Measurements from ENCODE around the gene GALNT5. TPM values are rescaled to one million over a fixed set of nuclear protein-coding genes. Genes with fewer than 3 reads are reported as not detected.

GALNT5 gene
- total and polyA plus RNA-seq, 2 donors (not counting 1 experiment from before 2014, with no cell fraction given), result 63.7 to 199 TPM

GRCh38 chr2:157265825-157266224 is 8.3 kb downstream of the GALNT5 start:
- Histone ChIP-seq H3K4me1 (ENCODE audit: control insufficient read depth, extremely low read depth, insufficient read depth, low read length) (peaks cover 5% of the 10 kb centered on the region), H3K27me3 (ENCODE audit: control insufficient read depth, insufficient read depth, low read length) (no peaks in the 10 kb centered on the region), H2AFZ (ENCODE audit: low read length) (no peak overlapping the region), H3K4me2 (ENCODE audit: extremely low read depth, insufficient read depth, low read length) (no peak overlapping the region), H4K20me1 (ENCODE audit: control insufficient read depth, extremely low read depth, insufficient read depth, low read length) (no peaks in the 10 kb centered on the region), H3K79me2 (ENCODE audit: control insufficient read depth, insufficient read depth, low read length) (peaks cover 2% of the 10 kb centered on the region), H3K9ac (ENCODE audit: insufficient read depth, low read length) (no peak overlapping the region), H3K4me3 (replicated peaks in 1 of 4; ENCODE audit: control extremely low read depth in 1 of 4, insufficient read depth in 1 of 4, low read depth in 3 of 4, low read length in 4 of 4) (no peak overlapping the region), H3K27ac (ENCODE audit: insufficient read depth, low read length) (no peak overlapping the region), H3K36me3 (ENCODE audit: control insufficient read depth, insufficient read depth, low read length) (no peaks in the 10 kb centered on the region), H3K9me3 (ENCODE audit: control insufficient read depth, insufficient read depth, low read depth, low read length) (no peaks in the 10 kb centered on the region)
- no peak for DNase-seq (ENCODE audit: low read depth in 2 of 2)
- TF ChIP-seq, protein P1, sequence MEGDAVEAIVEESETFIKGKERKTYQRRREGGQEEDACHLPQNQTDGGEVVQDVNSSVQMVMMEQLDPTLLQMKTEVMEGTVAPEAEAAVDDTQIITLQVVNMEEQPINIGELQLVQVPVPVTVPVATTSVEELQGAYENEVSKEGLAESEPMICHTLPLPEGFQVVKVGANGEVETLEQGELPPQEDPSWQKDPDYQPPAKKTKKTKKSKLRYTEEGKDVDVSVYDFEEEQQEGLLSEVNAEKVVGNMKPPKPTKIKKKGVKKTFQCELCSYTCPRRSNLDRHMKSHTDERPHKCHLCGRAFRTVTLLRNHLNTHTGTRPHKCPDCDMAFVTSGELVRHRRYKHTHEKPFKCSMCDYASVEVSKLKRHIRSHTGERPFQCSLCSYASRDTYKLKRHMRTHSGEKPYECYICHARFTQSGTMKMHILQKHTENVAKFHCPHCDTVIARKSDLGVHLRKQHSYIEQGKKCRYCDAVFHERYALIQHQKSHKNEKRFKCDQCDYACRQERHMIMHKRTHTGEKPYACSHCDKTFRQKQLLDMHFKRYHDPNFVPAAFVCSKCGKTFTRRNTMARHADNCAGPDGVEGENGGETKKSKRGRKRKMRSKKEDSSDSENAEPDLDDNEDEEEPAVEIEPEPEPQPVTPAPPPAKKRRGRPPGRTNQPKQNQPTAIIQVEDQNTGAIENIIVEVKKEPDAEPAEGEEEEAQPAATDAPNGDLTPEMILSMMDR (conservative IDR thresholded peaks at IDR 0.05 in 1 of 2, IDR thresholded peaks at IDR 0.05 in 1 of 2; ENCODE audit: low read depth in 1 of 2, low read length in 2 of 2), result no peak
- TF ChIP-seq EZH2 (IDR thresholded peaks at IDR 0.05; ENCODE audit: low read length, missing control alignments), result no peak

DNA sequence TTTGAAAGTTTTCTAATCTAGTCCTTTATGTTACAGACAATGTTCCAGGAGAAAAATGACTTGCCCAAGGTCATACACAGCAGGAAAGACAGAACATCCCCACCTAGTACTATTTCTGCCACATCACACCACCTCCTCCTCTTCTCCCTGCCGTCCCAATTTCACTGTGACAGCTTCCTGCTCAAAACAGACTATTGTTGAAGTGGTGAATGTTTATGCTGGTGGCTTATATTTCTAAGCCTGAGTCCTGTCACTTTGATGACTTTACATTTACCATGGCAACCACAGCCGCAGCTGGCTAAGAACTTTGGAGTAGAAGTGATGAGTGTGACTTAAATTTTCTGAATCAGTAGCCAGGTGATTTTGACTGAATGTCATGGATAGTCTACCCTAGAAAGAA is 10.0 kb downstream of the GALNT5 start:
- Histone ChIP-seq H3K27me3 (ENCODE audit: control insufficient read depth, insufficient read depth, low read length) (no peaks in the 10 kb centered on the region), H3K4me3 (replicated peaks in 1 of 4; ENCODE audit: control extremely low read depth in 1 of 4, insufficient read depth in 1 of 4, low read depth in 3 of 4, low read length in 4 of 4) (no peak overlapping the region), H4K20me1 (ENCODE audit: control insufficient read depth, extremely low read depth, insufficient read depth, low read length) (no peaks in the 10 kb centered on the region), H3K36me3 (ENCODE audit: control insufficient read depth, insufficient read depth, low read length) (no peaks in the 10 kb centered on the region), H3K9ac (ENCODE audit: insufficient read depth, low read length) (no peak overlapping the region), H3K4me2 (ENCODE audit: extremely low read depth, insufficient read depth, low read length) (no peak overlapping the region), H3K4me1 (ENCODE audit: control insufficient read depth, extremely low read depth, insufficient read depth, low read length) (peaks cover 2% of the 10 kb centered on the region), H3K79me2 (ENCODE audit: control insufficient read depth, insufficient read depth, low read length) (peaks cover under 1% of the 10 kb centered on the region), H3K9me3 (ENCODE audit: control insufficient read depth, insufficient read depth, low read depth, low read length) (no peaks in the 10 kb centered on the region), H2AFZ (ENCODE audit: low read length) (no peak overlapping the region), H3K27ac (ENCODE audit: insufficient read depth, low read length) (no peak overlapping the region)
- TF ChIP-seq, protein P1 (conservative IDR thresholded peaks at IDR 0.05 in 1 of 2, IDR thresholded peaks at IDR 0.05 in 1 of 2; ENCODE audit: low read depth in 1 of 2, low read length in 2 of 2), result no peak
- TF ChIP-seq EZH2 (IDR thresholded peaks at IDR 0.05; ENCODE audit: low read length, missing control alignments), result no peak
- no peak for DNase-seq (ENCODE audit: low read depth in 2 of 2)

GRCh38 chr2:157269060-157269459 is 11.6 kb downstream of the GALNT5 start:
- DNase-seq (ENCODE audit: low read depth in 2 of 2), result no peak
- Histone ChIP-seq H4K20me1 (ENCODE audit: control insufficient read depth, extremely low read depth, insufficient read depth, low read length) (no peaks in the 10 kb centered on the region), H2AFZ (ENCODE audit: low read length) (no peak overlapping the region), H3K4me3 (replicated peaks in 1 of 4; ENCODE audit: control extremely low read depth in 1 of 4, insufficient read depth in 1 of 4, low read depth in 3 of 4, low read length in 4 of 4) (no peak overlapping the region), H3K27me3 (ENCODE audit: control insufficient read depth, insufficient read depth, low read length) (no peaks in the 10 kb centered on the region), H3K4me1 (ENCODE audit: control insufficient read depth, extremely low read depth, insufficient read depth, low read length) (no peaks in the 10 kb centered on the region), H3K4me2 (ENCODE audit: extremely low read depth, insufficient read depth, low read length) (no peak overlapping the region), H3K27ac (ENCODE audit: insufficient read depth, low read length) (no peak overlapping the region), H3K9ac (ENCODE audit: insufficient read depth, low read length) (no peak overlapping the region), H3K79me2 (ENCODE audit: control insufficient read depth, insufficient read depth, low read length) (no peaks in the 10 kb centered on the region), H3K9me3 (ENCODE audit: control insufficient read depth, insufficient read depth, low read depth, low read length) (no peaks in the 10 kb centered on the region), H3K36me3 (ENCODE audit: control insufficient read depth, insufficient read depth, low read length) (no peaks in the 10 kb centered on the region)
- TF ChIP-seq, protein P1 (conservative IDR thresholded peaks at IDR 0.05 in 1 of 2, IDR thresholded peaks at IDR 0.05 in 1 of 2; ENCODE audit: low read depth in 1 of 2, low read length in 2 of 2), result no peak
- no peak for TF ChIP-seq EZH2 (IDR thresholded peaks at IDR 0.05; ENCODE audit: low read length, missing control alignments)
